H1 (cell line): Measurements from ENCODE around the gene POLL. TPM values are rescaled to one million over a fixed set of nuclear protein-coding genes. Genes with fewer than 3 reads are reported as not detected.

Source experiments
- CTCF ChIA-PET: fragments of 300-600 bp; sonication (Branson Sonifier 250); formaldehyde crosslinking; loops from one replicate; lab custom pipeline; 2021; ENCODE audit not compliant: partially characterized antibody; lab: Charles Lee
- POLR2A ChIA-PET: fragments of 300-600 bp; sonication (Branson Sonifier 250); formaldehyde crosslinking; loops from one replicate; lab custom pipeline; 2021; ENCODE audit warnings: inconsistent platforms; ENCODE audit not compliant: partially characterized antibody; lab: Charles Lee
- DNase-seq, 2 experiments: peaks; one replicate each; pipeline versions ENCODE4 v3.0.0 to v3.0.0-alpha.2; 2010 to 2022; ENCODE audit warnings: low spot score in 2 of 2, low read depth in 1 of 2, mixed read lengths in 1 of 2
- FAIRE-seq: peaks from 2 replicates; lab custom pipeline; 2011; peaks lifted over from hg19 to GRCh38; lab: Jason Lieb, UNC
- H2AFZ ChIP-seq: 2 replicates; pipeline ENCODE4 v1.8.1; 2012; ENCODE audit warnings: low read length, inconsistent platforms
- H2AK5ac ChIP-seq: 2 replicates; pipeline ENCODE4 v1.6.1; 2013; ENCODE audit warnings: low read depth, low read length
- H2BK120ac ChIP-seq: replicated peaks from 2 replicates; pipeline ENCODE3; 2013; ENCODE audit warnings: low read depth, low read length, inconsistent platforms
- H2BK12ac ChIP-seq: 2 replicates; pipeline ENCODE4 v1.6.1; 2013; ENCODE audit warnings: low read depth, low read length
- H2BK15ac ChIP-seq: 2 replicates; pipeline ENCODE4 v1.6.1; 2013; ENCODE audit warnings: low read length
- H2BK20ac ChIP-seq: 2 replicates; pipeline ENCODE4 v1.6.1; 2013; ENCODE audit warnings: low read length
- H2BK5ac ChIP-seq: 2 replicates; pipeline ENCODE4 v1.6.1; 2013; ENCODE audit warnings: low read depth, low read length
- H3K14ac ChIP-seq: 2 replicates; pipeline ENCODE4 v1.6.1; 2013; ENCODE audit warnings: inconsistent platforms; ENCODE audit not compliant: insufficient read length
- H3K18ac ChIP-seq: 2 replicates; pipeline ENCODE4 v1.6.1; 2013; ENCODE audit warnings: low read length; ENCODE audit errors: extremely low read depth
- H3K23ac ChIP-seq: 2 replicates; pipeline ENCODE4 v1.6.1; 2013; ENCODE audit warnings: inconsistent platforms; ENCODE audit not compliant: insufficient read length
- H3K23me2 ChIP-seq: 2 replicates; pipeline ENCODE4 v1.6.1; 2013; ENCODE audit warnings: low read depth, low read length
- H3K27ac ChIP-seq: 2 replicates; pipeline ENCODE4 v1.6.1; 2011; ENCODE audit warnings: low read depth, low read length, inconsistent platforms
- H3K27me3 ChIP-seq, 4 experiments: replicated peaks in 1 of 4; 1 replicate in 1 of 4; 2 replicates in 3 of 4; pipeline versions ENCODE4 v1.6.1 to v1.8.1; 2011 to 2013; ENCODE audit warnings: low read length in 3 of 4, mild to moderate bottlenecking in 3 of 4, inconsistent platforms in 2 of 4, mixed read lengths in 2 of 4, moderate library complexity in 1 of 4; ENCODE audit not compliant: control insufficient read depth in 3 of 4, insufficient read depth in 3 of 4; ENCODE audit errors: extremely low read depth in 1 of 4
- H3K36me3 ChIP-seq, 4 experiments: 2 replicates each; pipeline versions ENCODE4 v1.6.1 to v1.8.1; 2011 to 2013; ENCODE audit warnings: mild to moderate bottlenecking in 4 of 4, low read length in 3 of 4, moderate library complexity in 2 of 4, control low read depth in 1 of 4, inconsistent platforms in 1 of 4; ENCODE audit not compliant: insufficient read depth in 4 of 4, control insufficient read depth in 2 of 4
- H3K4ac ChIP-seq: replicated peaks from 2 replicates; pipeline ENCODE3; 2013; ENCODE audit warnings: low read length, low read depth, mixed read lengths, inconsistent platforms; ENCODE audit not compliant: insufficient read length
- H3K4me1 ChIP-seq, 4 experiments: replicated peaks in 1 of 4; 1 replicate in 1 of 4; 2 replicates in 3 of 4; pipeline versions ENCODE4 v1.6.1 to v1.8.1; 2011 to 2013; ENCODE audit warnings: low read length in 3 of 4, inconsistent platforms in 2 of 4, mixed read lengths in 1 of 4; ENCODE audit not compliant: insufficient read depth in 4 of 4, control insufficient read depth in 3 of 4
- H3K4me2 ChIP-seq, 2 experiments: 2 replicates each; pipeline versions ENCODE4 v1.6.1 to v1.8.1; 2011 to 2013; ENCODE audit warnings: low read depth in 2 of 2, low read length in 2 of 2, control low read depth in 1 of 2, inconsistent platforms in 1 of 2, mild to moderate bottlenecking in 1 of 2; ENCODE audit not compliant: insufficient read depth in 1 of 2
- H3K4me3 ChIP-seq, 4 experiments: fragments of 200-600, 300-600 bp in 1 of 4; sonication (generic), shearing (Covaris generic), sonication (Bioruptor Twin) in 1 of 4; 2 replicates each; pipeline versions ENCODE4 v1.5.1 to v1.8.1; 2011 to 2016; ENCODE audit warnings: low read length in 4 of 4, low read depth in 3 of 4, control low read depth in 2 of 4, inconsistent platforms in 2 of 4, mild to moderate bottlenecking in 2 of 4, mixed read lengths in 1 of 4, moderate library complexity in 1 of 4; ENCODE audit not compliant: insufficient read depth in 2 of 4; ENCODE audit errors: extremely low read depth in 1 of 4
- H3K56ac ChIP-seq: replicated peaks from 2 replicates; pipeline ENCODE3; 2013; ENCODE audit warnings: low read depth, mild to moderate bottlenecking, mixed read lengths, low read length, inconsistent platforms; ENCODE audit not compliant: insufficient read length
- H3K79me1 ChIP-seq: 2 replicates; pipeline ENCODE4 v1.6.1; 2013; ENCODE audit warnings: low read depth, low read length, control low read depth
- H3K79me2 ChIP-seq, 2 experiments: 2 replicates each; pipeline versions ENCODE4 v1.6.1 to v1.8.1; 2012 to 2013; ENCODE audit warnings: low read length in 2 of 2, mild to moderate bottlenecking in 2 of 2, inconsistent platforms in 1 of 2; ENCODE audit not compliant: insufficient read depth in 2 of 2, control insufficient read depth in 1 of 2
- H3K9ac ChIP-seq, 4 experiments: replicated peaks in 1 of 4; 1 replicate in 1 of 4; 2 replicates in 3 of 4; pipeline versions ENCODE4 v1.6.1 to v1.8.1; 2011 to 2013; ENCODE audit warnings: low read depth in 3 of 4, low read length in 3 of 4, control low read depth in 2 of 4, mild to moderate bottlenecking in 2 of 4, moderate library complexity in 2 of 4, inconsistent platforms in 1 of 4; ENCODE audit errors: extremely low read depth in 1 of 4
- H3K9me3 ChIP-seq, 2 experiments: 2 replicates each; pipeline versions ENCODE4 v1.6.1 to v1.8.1; 2012 to 2013; ENCODE audit warnings: mild to moderate bottlenecking in 2 of 2, moderate library complexity in 2 of 2, control low read depth in 1 of 2, inconsistent platforms in 1 of 2, low read depth in 1 of 2, low read length in 1 of 2, mixed read lengths in 1 of 2; ENCODE audit not compliant: insufficient read depth in 2 of 2
- H4K20me1 ChIP-seq, 2 experiments: replicated peaks in 1 of 2; 2 replicates each; pipeline versions ENCODE3 to v1.8.1; 2011 to 2013; ENCODE audit warnings: inconsistent platforms in 2 of 2, low read length in 2 of 2, mild to moderate bottlenecking in 1 of 2; ENCODE audit not compliant: insufficient read depth in 2 of 2, control insufficient read depth in 1 of 2
- H4K5ac ChIP-seq: 2 replicates; pipeline ENCODE4 v1.6.1; 2013; ENCODE audit warnings: low read length, low read depth, mixed read lengths, inconsistent platforms; ENCODE audit not compliant: insufficient read length
- H4K8ac ChIP-seq: 2 replicates; pipeline ENCODE4 v1.8.0; 2013; ENCODE audit warnings: mild to moderate bottlenecking, moderate library complexity, low read length, inconsistent platforms; ENCODE audit not compliant: insufficient read depth; ENCODE audit errors: extremely low read depth
- H4K91ac ChIP-seq: replicated peaks from 2 replicates; pipeline ENCODE3; 2013; ENCODE audit warnings: low read length, mixed read lengths, inconsistent platforms; ENCODE audit not compliant: insufficient read length
- GABPA ChIP-seq: IDR thresholded peaks from 2 replicates; pipeline ENCODE4 v1.6.1; 2011; ENCODE audit warnings: mild to moderate bottlenecking, low read length, moderate library complexity, borderline replicate concordance; ENCODE audit not compliant: insufficient read depth
- GTF2F1 ChIP-seq: IDR thresholded peaks from 2 replicates; pipeline ENCODE4 v1.6.1; 2012; ENCODE audit warnings: low read depth, low read length, improper control_type of control experiment, borderline replicate concordance
- POLR2A ChIP-seq, 2 experiments: IDR thresholded peaks; 1 replicate in 1 of 2; 2 replicates in 1 of 2; pipeline ENCODE4 v1.6.1; 2011; ENCODE audit warnings: low read depth in 2 of 2, low read length in 2 of 2, mild to moderate bottlenecking in 2 of 2; ENCODE audit errors: control extremely low read depth in 1 of 2
- POU5F1 ChIP-seq: IDR thresholded peaks from 2 replicates; pipeline ENCODE4 v1.6.1; 2011; ENCODE audit warnings: low read depth, mild to moderate bottlenecking, low read length, moderate library complexity
- SP2 ChIP-seq: IDR thresholded peaks from 2 replicates; pipeline ENCODE4 v1.6.1; 2012; ENCODE audit warnings: mild to moderate bottlenecking, low read length, inconsistent platforms
- TCF12 ChIP-seq: IDR thresholded peaks from 2 replicates; pipeline ENCODE4 v1.6.1; 2011; ENCODE audit warnings: low read depth, mild to moderate bottlenecking, low read length
- TEAD4 ChIP-seq: IDR thresholded peaks from 2 replicates; pipeline ENCODE4 v1.6.1; 2012; ENCODE audit warnings: low read depth, low read length, inconsistent platforms, mixed read lengths
- YY1 ChIP-seq: IDR thresholded peaks from 2 replicates; pipeline ENCODE4 v1.6.1; 2011; ENCODE audit warnings: low read depth, mild to moderate bottlenecking, low read length
- WGBS, 2 experiments: shearing (Covaris generic) in 1 of 2; methylation state at CpG; one replicate each; pipeline versions ENCODE4 v1.1.6 to v1.1.7; 2013 to 2015; ENCODE audit warnings: low lambda C conversion rate in 2 of 2, mixed read lengths in 2 of 2, inconsistent platforms in 1 of 2, low coverage in 1 of 2, missing lambda C conversion rate in 1 of 2; ENCODE audit not compliant: insufficient replicate concordance in 2 of 2, insufficient coverage in 1 of 2, insufficient read length in 1 of 2; ENCODE audit errors: extremely low coverage in 1 of 2, missing lambda C conversion rate in 1 of 2; 5-methylcytosine and 5-hydroxymethylcytosine counted together
- polyA plus RNA-seq, 7 experiments: library from polyadenylated mRNA; depleted of rRNA in 3 of 7; stranded (reverse) in 5 of 7; unstranded in 2 of 7; fragments of >200 nt in 5 of 7; fragments of 200-250 nt in 2 of 7; gene quantifications; 1 replicate in 5 of 7; 2 replicates in 1 of 7; 4 replicates in 1 of 7; pipeline versions ENCODE4 v1.2.1 to v1.2.3, GENCODE V29; 2011 to 2013; ENCODE audit warnings: missing spikeins in 2 of 7, mixed read lengths in 2 of 7
- total RNA-seq: library from RNA; stranded (reverse); fragmentation: NEBNext Ultra II Directional; extraction: Animal tissue kit (Norgen Biotek cat#: 25700); gene quantifications from 2 replicates; pipeline ENCODE4 v1.2.1, GENCODE V29; 2021

POLL gene
- total and polyA plus RNA-seq, 2 of the 8 experiments (the other 6 are each of a cell fraction or from before 2014, with no cell fraction given) = 26.1 to 45.9 TPM

- Histone ChIP-seq H3K56ac (no peak overlapping the region), H3K79me2 (no peaks in the 10 kb centered on the region), H4K91ac (no peak overlapping the region), H3K14ac (no peak overlapping the region), H3K4me1 (peaks cover 8 to 26% (median 16%) of the 10 kb centered on the region in 4 experiments), H4K20me1 (no peaks in the 10 kb centered on the region), H3K27ac (no peak overlapping the region), H3K18ac (no peak overlapping the region), H2BK120ac (no peak overlapping the region), H2BK20ac (no peak overlapping the region), H3K36me3 (peaks cover 0 to 13% (median 3%) of the 10 kb centered on the region in 4 experiments; a peak in 5 of 8 replicates), H3K23ac (no peak overlapping the region), H3K79me1 (no peaks in the 10 kb centered on the region; the same call in 1 of the 2 replicates), H3K4me3 (no peak overlapping the region), H2BK15ac (no peak overlapping the region), H4K8ac (no peak overlapping the region), H3K4ac (no peak overlapping the region), H2AFZ (no peak overlapping the region), H3K9me3 (no peaks in the 10 kb centered on the region), H2BK12ac (no peak overlapping the region), H3K4me2 (no peak overlapping the region), H2AK5ac (no peak overlapping the region), H3K9ac (no peak overlapping the region), H3K27me3 (no peaks in the 10 kb centered on the region), H2BK5ac (no peak overlapping the region), H4K5ac (no peak overlapping the region), H3K23me2 (no peaks in the 10 kb centered on the region)
- WGBS, 2 experiments = 88% methylated on average over 16 of the region's 16 CpGs; no CpG with 5 or more reads in 1 of the 2 experiments
- DNase-seq (no peak), FAIRE-seq (no peak)
- POLR2A ChIA-PET = interaction anchor here (0.8 to 1.9 kb wide), 3 partner anchors 17 to 50 kb away, joined by 3 to 5 read pairs (median 3); no protein-coding TSS in a partner anchor
- CTCF ChIA-PET = interaction anchor here (1.1 to 10.9 kb wide), 3 partner anchors 7 to 170 kb away, joined by 4 to 131 read pairs (median 21); no protein-coding TSS in a partner anchor
- TF ChIP-seq TEAD4 (no peak), TCF12 (no peak), GABPA (no peak), GTF2F1 (no peak), SP2 (no peak), POLR2A (IDR thresholded peaks at IDR 0.05; ENCODE audit: control extremely low read depth in 1 of 2, low read depth in 2 of 2, low read length in 2 of 2) (no peak), YY1 (no peak), POU5F1 (no peak)
Observed at GRCh38 chr10:101611096-101611905, 23.2 kb upstream of the POLL start.
